ENCODE measurements around the gene DNAJC28. TPM values are rescaled to one million over a fixed set of nuclear protein-coding genes. Genes with fewer than 3 reads are reported as not detected.

Gene DNAJC28
- total and polyA plus RNA-seq, 2 experiments from 2014 or later: 5.0 to 6.6 TPM

GRCh38 chr21:33490991-33491372 lies 534 bp downstream of the DNAJC28 start (continued):
- TF ChIP-seq ZNF462 (CRISPR knock-in tag; IDR thresholded peaks at IDR 0.05) (no peak), STAT1 (IDR thresholded peaks at IDR 0.05; ENCODE audit: unreplicated experiment) (no peak), POLR2AphosphoS5 (IDR thresholded peaks at IDR 0.05; ENCODE audit: low read depth) (no peak), ZNF331 (CRISPR knock-in tag; IDR thresholded peaks at IDR 0.05; ENCODE audit: low read depth) (no peak)

GRCh38 chr21:33488936-33489335 lies 2.6 kb downstream of the DNAJC28 start:
- H2AFZ ChIP-seq: no peak overlapping the region
- H3K9me3 Mint-ChIP-seq: no peaks in the 10 kb centered on the region
- H3K27ac Mint-ChIP-seq: no peak overlapping the region
- H3K4me2 ChIP-seq: no peak overlapping the region
- no peaks in the 10 kb centered on the region for H3K9me2 ChIP-seq (ENCODE audit: insufficient read depth)
- no peaks in the 10 kb centered on the region for H3K27me3 ChIP-seq (ENCODE audit: insufficient read depth)
- H4K20me1 ChIP-seq (replicated peaks; ENCODE audit: insufficient read depth): no peaks in the 10 kb centered on the region
- H3K36me3 ChIP-seq (ENCODE audit: insufficient read depth): no peaks in the 10 kb centered on the region
- 0 out of 2 replicates have a peak, but pooled peaks cover 4% of the 10 kb centered on the region for H3F3A ChIP-seq (replicated peaks; ENCODE audit: low read depth)
- peaks cover 10% of the 10 kb centered on the region; the same call in 1 of the 3 replicates for H3K36me3 Mint-ChIP-seq (ENCODE audit: low read depth)
- H3K4me1 Mint-ChIP-seq: peaks cover 4% of the 10 kb centered on the region; the same call in 1 of the 3 replicates
- H3K4me1 ChIP-seq (ENCODE audit: insufficient read depth): peaks cover 5% of the 10 kb centered on the region
- ATAC-seq (no peak), DNase-seq (ENCODE audit: low spot score) (no peak)
- no peak overlapping the region for H3K27ac ChIP-seq (ENCODE audit: low read depth)
- H3K4me3 ChIP-seq: no peak overlapping the region
- H3K79me2 ChIP-seq (replicated peaks; ENCODE audit: insufficient read depth): peaks cover 5% of the 10 kb centered on the region; the same call in 1 of the 2 replicates
- H3K4me3 Mint-ChIP-seq: no peak overlapping the region
- peaks cover 5% of the 10 kb centered on the region for H3K27me3 Mint-ChIP-seq (ENCODE audit: insufficient read depth, low read depth, poor library complexity)
- no peak for TF ChIP-seq STAT1 (IDR thresholded peaks at IDR 0.05; ENCODE audit: unreplicated experiment)

GRCh38 chr21:33487996-33488395 lies 3.5 kb downstream of the DNAJC28 start:
- peaks cover 5% of the 10 kb centered on the region for H3K27me3 Mint-ChIP-seq (ENCODE audit: insufficient read depth, low read depth, poor library complexity)
- H3K4me3 Mint-ChIP-seq: no peak overlapping the region
- Histone ChIP-seq H3F3A (replicated peaks; ENCODE audit: low read depth) (0 out of 2 replicates have a peak, but pooled peaks cover 4% of the 10 kb centered on the region), H3K4me3 (no peak overlapping the region), H4K20me1 (replicated peaks; ENCODE audit: insufficient read depth) (no peaks in the 10 kb centered on the region), H2AFZ (no peak overlapping the region), H3K27me3 (ENCODE audit: insufficient read depth) (no peaks in the 10 kb centered on the region), H3K4me1 (ENCODE audit: insufficient read depth) (peaks cover 5% of the 10 kb centered on the region), H3K79me2 (replicated peaks; ENCODE audit: insufficient read depth) (peaks cover 5% of the 10 kb centered on the region; the same call in 1 of the 2 replicates), H3K27ac (ENCODE audit: low read depth) (no peak overlapping the region), H3K36me3 (ENCODE audit: insufficient read depth) (no peaks in the 10 kb centered on the region), H3K9me2 (ENCODE audit: insufficient read depth) (no peaks in the 10 kb centered on the region), H3K4me2 (no peak overlapping the region)
- H3K9me3 Mint-ChIP-seq: no peaks in the 10 kb centered on the region
- no peak overlapping the region for H3K27ac Mint-ChIP-seq
- peaks cover 10% of the 10 kb centered on the region; the same call in 1 of the 3 replicates for H3K36me3 Mint-ChIP-seq (ENCODE audit: low read depth)
- DNase-seq (ENCODE audit: low spot score): no peak
- no peak for TF ChIP-seq ETS1 (IDR thresholded peaks at IDR 0.05)
- TF ChIP-seq CREB1 (CRISPR knock-in tag; IDR thresholded peaks at IDR 0.05; ENCODE audit: low read depth): no peak
- no peak for TF ChIP-seq CTCF (conservative IDR thresholded peaks at IDR 0.05; ENCODE audit: low read depth in 2 of 2)
- no peak for TF ChIP-seq EZH2 (IDR thresholded peaks at IDR 0.05; ENCODE audit: low read depth, unreplicated experiment)
- TF ChIP-seq STAT1 (IDR thresholded peaks at IDR 0.05; ENCODE audit: unreplicated experiment): no peak
- no peak for TF ChIP-seq ZNF114 (CRISPR knock-in tag; IDR thresholded peaks at IDR 0.05)
- no peak for TF ChIP-seq JUNB (IDR thresholded peaks at IDR 0.05; ENCODE audit: unreplicated experiment)
- H3K4me1 Mint-ChIP-seq: peaks cover 4% of the 10 kb centered on the region; the same call in 1 of the 3 replicates
- ATAC-seq: no peak
